ENCODE results near the gene AMZ2. TPM values are rescaled to one million over a fixed set of nuclear protein-coding genes. Genes with fewer than 3 reads are reported as not detected.
"Not testable (repeated sequence)": the region's sequence is repeated elsewhere in the genome, so short reads cannot be mapped to it uniquely, and the experiment has no call there.

Gene AMZ2
- total RNA-seq, 1 donor from 2014 or later, result 55.4 TPM

DNA sequence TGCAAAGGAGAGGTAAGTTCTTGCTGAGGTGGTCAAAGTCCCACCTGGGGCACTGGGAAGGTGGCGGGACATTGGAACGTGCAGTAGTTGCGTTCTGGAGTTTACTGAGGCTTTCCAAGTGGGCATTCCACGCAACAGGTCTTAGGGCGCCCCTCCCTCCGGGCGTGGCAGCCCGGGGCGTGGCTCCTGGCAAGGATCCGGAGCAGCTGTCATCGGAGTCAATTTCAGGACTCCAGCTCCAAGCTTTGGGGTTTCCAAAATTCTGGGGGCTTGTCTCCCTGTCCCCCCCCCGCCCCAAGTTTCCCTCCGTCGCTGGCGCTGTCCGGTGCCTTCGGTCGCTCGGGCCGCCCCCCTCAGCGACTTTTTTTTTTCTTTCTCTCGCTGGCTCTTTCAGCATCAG, 43.1 kb upstream of the AMZ2 start:
- POLR2A ChIA-PET, result interaction anchor here (0.6 to 8.5 kb wide), 22 partner anchors 8 to 308 kb away, joined by 3 to 145 read pairs (median 6); partner anchors contain the start of genes AMZ2, ARSG, KPNA2 and PRKAR1A
- no peak for DNase-seq
- peak overlapping the region; percentile 94 for H3K27ac Mint-ChIP-seq

DNA sequence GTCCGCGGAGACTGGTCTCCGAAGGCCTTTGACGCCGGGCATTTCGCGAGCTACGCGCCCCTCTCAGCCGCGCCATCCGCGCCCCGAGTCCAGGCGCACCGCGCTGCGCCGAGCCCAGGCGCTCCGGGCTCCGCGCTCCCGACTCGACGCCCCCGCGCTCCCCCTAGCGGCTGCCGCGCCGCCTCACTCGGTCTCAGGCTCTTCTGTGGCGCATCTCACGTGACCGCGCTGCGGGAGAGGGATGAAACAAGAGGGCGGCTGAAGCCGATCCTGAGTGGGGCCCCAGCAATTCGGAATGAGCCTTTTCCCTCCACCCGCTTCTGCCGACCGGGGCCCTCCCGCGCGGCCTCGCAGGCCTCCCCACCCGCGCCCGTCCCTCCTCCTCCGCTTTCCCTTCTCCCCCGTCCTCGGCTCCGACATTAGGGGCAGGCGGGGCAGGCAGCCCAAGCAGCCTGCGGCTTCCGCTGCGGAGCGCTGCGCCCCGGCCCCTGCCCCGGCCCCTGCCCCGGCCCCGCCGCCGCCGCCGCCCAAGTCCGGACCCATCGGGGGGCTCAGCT, 42.5 kb upstream of the AMZ2 start:
- peak overlapping the region; percentile 94 for H3K27ac Mint-ChIP-seq
- ChIA-PET CTCF (interaction anchor here (0.7 to 3.3 kb wide), 12 partner anchors 19 to 230 kb away, joined by 3 to 19 read pairs (median 5); partner anchors contain the start of gene AMZ2), POLR2A (interaction anchor here (0.6 to 8.5 kb wide), 27 partner anchors 8 to 306 kb away, joined by 3 to 145 read pairs (median 5); partner anchors contain the start of genes AMZ2, ARSG, KPNA2 and SLC16A6)
- H3K4me3 Mint-ChIP-seq, result peak overlapping the region; percentile 89
- peaks cover 27% of the 10 kb centered on the region for H3K36me3 Mint-ChIP-seq (ENCODE audit: low read depth)
- no peaks in the 10 kb centered on the region for H3K9me3 Mint-ChIP-seq
- H3K4me1 Mint-ChIP-seq, result peaks cover 41% of the 10 kb centered on the region
- intact Hi-C loops (cut with micrococcal nuclease), result loop anchor here (1.0 to 10.0 kb wide), 8 partner anchors 32 to 391 kb away; partner anchors contain the start of gene WIPI1
- ATAC-seq (ENCODE audit: low read depth), result peak; percentile 79
- peak; percentile 95 for DNase-seq
- peaks cover 2% of the 10 kb centered on the region for H3K27me3 Mint-ChIP-seq
- TF ChIP-seq, protein P1, sequence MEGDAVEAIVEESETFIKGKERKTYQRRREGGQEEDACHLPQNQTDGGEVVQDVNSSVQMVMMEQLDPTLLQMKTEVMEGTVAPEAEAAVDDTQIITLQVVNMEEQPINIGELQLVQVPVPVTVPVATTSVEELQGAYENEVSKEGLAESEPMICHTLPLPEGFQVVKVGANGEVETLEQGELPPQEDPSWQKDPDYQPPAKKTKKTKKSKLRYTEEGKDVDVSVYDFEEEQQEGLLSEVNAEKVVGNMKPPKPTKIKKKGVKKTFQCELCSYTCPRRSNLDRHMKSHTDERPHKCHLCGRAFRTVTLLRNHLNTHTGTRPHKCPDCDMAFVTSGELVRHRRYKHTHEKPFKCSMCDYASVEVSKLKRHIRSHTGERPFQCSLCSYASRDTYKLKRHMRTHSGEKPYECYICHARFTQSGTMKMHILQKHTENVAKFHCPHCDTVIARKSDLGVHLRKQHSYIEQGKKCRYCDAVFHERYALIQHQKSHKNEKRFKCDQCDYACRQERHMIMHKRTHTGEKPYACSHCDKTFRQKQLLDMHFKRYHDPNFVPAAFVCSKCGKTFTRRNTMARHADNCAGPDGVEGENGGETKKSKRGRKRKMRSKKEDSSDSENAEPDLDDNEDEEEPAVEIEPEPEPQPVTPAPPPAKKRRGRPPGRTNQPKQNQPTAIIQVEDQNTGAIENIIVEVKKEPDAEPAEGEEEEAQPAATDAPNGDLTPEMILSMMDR (IDR thresholded peaks at IDR 0.05), result peak; percentile 28

More for the DNA sequence above, 43.1 kb upstream of the AMZ2 start:
- Mint-ChIP-seq H3K36me3 (ENCODE audit: low read depth) (peaks cover 21% of the 10 kb centered on the region), H3K4me1 (peaks cover 43% of the 10 kb centered on the region), H3K9me3 (no peaks in the 10 kb centered on the region), H3K27me3 (peaks cover 8% of the 10 kb centered on the region), H3K4me3 (peak overlapping the region; percentile 89)
- intact Hi-C loops (cut with micrococcal nuclease), result loop anchor here (1.0 to 10.0 kb wide), 8 partner anchors 33 to 390 kb away; partner anchors contain the start of gene WIPI1
- CTCF ChIA-PET, result interaction anchor here (0.6 to 3.3 kb wide), 10 partner anchors 18 to 231 kb away, joined by 3 to 19 read pairs (median 6); partner anchors contain the start of gene AMZ2
- ATAC-seq (ENCODE audit: low read depth), result no peak
- TF ChIP-seq, protein P1 (IDR thresholded peaks at IDR 0.05), result no peak

DNA sequence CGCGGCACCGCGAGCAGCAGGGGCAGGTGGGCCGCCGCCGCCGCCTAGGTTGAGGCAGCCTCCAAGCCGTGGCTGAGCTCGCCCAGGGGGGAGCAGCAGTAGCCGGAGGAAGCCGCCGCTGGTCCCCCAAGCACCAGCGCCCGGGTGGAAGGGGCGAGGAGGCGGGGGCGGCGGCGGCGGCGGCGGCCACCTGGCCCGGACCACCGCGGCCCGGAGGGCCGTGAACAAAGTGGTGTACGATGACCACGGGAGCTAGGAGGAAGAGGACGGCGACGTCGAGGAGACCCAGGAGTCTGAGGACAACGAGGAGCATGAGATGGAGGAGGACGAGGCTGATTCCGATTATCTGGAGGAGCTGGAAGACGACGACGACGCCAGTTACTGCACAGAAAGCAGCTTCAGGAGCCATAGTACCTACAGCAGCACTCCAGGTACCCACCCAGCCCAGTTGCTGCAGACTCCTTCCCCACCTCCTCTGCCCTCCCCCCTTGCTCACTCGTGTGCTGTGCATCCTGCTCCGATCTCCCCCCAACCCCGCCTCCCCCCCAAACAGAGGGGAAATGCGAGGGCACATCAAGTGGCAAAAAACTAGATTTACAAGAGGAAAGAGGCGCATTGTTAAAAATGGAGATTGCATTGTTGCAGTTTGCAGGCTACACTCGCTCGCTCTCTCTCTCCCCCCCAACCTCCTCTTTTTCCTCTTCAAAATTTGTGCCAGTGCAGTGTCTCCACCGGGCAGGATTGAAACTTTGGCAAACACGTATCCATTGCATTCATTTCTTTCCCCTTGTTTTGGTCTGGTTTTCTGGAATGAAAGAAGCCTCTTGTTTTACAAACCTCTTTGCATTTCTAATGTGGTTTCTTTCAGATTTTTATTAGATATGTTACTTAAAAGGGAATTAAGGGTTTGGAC, 41.8 kb upstream of the AMZ2 start:
- peak; percentile 48 for DNase-seq
- TF ChIP-seq, protein P1 (IDR thresholded peaks at IDR 0.05), result no peak
- Mint-ChIP-seq H3K9me3 (no peaks in the 10 kb centered on the region), H3K36me3 (ENCODE audit: low read depth) (peaks cover 34% of the 10 kb centered on the region), H3K4me3 (peak overlapping the region; percentile 89), H3K27me3 (no peaks in the 10 kb centered on the region), H3K27ac (peak overlapping the region; percentile 89), H3K4me1 (peaks cover 42% of the 10 kb centered on the region)
- CTCF ChIA-PET, result interaction anchor here (1.2 to 3.3 kb wide), 9 partner anchors 20 to 193 kb away, joined by 3 to 19 read pairs (median 7); partner anchors contain the start of gene AMZ2
- peak; percentile 45 for ATAC-seq (ENCODE audit: low read depth)
- intact Hi-C loops (cut with micrococcal nuclease), result loop anchor here (1.0 to 10.0 kb wide), 8 partner anchors 31 to 391 kb away; partner anchors contain the start of gene WIPI1
- POLR2A ChIA-PET, result interaction anchor here (0.6 to 8.5 kb wide), 26 partner anchors 8 to 388 kb away, joined by 3 to 145 read pairs (median 6); partner anchors contain the start of genes AMZ2, ARSG, SLC16A6 and WIPI1

DNA sequence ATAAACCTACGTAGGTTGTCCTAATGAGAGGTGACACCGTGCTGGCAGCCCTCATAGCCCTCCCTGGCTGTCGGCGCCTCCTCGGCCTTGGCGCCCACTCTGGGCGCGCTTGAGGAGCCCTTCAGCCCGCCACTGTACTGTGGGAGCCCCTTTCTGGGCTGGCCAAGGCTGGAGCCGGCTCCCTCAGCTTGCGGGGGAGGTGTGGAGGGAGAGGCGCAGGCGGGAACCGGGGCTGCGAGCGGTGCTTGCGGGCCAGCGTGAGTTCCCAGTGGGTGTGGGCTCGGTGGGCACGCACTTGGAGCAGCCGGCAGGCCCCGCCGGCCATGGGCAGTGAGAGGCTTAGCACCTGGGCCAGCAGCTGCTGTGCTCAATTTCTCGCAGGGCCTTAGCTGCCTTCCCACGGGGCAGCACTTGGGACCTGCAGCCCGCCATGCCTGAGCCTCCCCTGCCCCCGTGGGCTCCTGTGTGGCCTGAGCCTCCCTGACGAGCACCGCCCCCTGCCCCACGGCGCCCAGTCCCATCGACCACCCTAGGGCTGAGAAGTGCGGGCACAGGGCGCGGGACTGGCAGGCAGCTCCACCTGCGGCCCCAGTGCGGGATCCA, 40.1 kb upstream of the AMZ2 start:
- Mint-ChIP-seq H3K9me3 (no peaks in the 10 kb centered on the region), H3K27me3 (no peaks in the 10 kb centered on the region), H3K36me3 (ENCODE audit: low read depth) (peaks cover 39% of the 10 kb centered on the region), H3K4me3 (peak overlapping the region; percentile 41), H3K4me1 (peaks cover 44% of the 10 kb centered on the region), H3K27ac (no peak overlapping the region)
- CTCF ChIA-PET, result no interaction called here
- no peak for ATAC-seq (ENCODE audit: low read depth)
- TF ChIP-seq, protein P1 (IDR thresholded peaks at IDR 0.05), result no peak
- POLR2A ChIA-PET, result interaction anchor here (1.1 to 8.5 kb wide), 4 partner anchors 24 to 84 kb away, joined by 3 to 145 read pairs (median 111); partner anchors contain the start of genes AMZ2 and ARSG
- DNase-seq, result no peak
- intact Hi-C loops (cut with micrococcal nuclease), result loop anchor here (10.0 kb wide), 1 partner anchor 393 kb away; no protein-coding TSS in a partner anchor

DNA sequence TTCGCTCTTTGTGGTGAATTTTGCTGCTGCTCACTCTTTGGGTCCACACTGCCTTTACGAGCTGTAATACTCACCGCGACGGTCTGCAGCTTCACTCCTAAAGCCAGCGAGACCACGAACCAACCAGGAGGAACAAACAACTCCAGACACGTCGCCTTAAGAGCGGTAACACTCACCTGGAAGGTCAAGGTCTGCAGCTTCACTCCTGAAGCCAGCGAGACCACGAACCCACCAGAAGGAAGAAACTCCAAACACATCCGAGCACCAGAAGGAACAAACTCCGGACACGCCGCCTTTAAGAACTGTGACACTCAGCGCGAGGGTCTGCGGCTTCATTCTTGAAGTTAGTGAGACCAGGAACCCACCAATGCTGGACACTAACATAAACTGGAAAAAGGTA, 39.2 kb upstream of the AMZ2 start:
- H3K4me1 Mint-ChIP-seq, result peaks cover 53% of the 10 kb centered on the region
- H3K36me3 Mint-ChIP-seq (ENCODE audit: low read depth), result peaks cover 47% of the 10 kb centered on the region
- peak overlapping the region; percentile 59 for H3K27ac Mint-ChIP-seq
- H3K27me3 Mint-ChIP-seq; CTCF ChIA-PET; H3K9me3 Mint-ChIP-seq; H3K4me3 Mint-ChIP-seq; ATAC-seq (ENCODE audit: low read depth); DNase-seq: not testable (repeated sequence)
- POLR2A ChIA-PET, result interaction anchor here (0.5 to 8.5 kb wide), 5 partner anchors 25 to 83 kb away, joined by 3 to 145 read pairs (median 4); partner anchors contain the start of genes AMZ2 and ARSG
- intact Hi-C loops (cut with micrococcal nuclease), result loop anchor here (10.0 kb wide), 1 partner anchor 394 kb away; no protein-coding TSS in a partner anchor

DNA sequence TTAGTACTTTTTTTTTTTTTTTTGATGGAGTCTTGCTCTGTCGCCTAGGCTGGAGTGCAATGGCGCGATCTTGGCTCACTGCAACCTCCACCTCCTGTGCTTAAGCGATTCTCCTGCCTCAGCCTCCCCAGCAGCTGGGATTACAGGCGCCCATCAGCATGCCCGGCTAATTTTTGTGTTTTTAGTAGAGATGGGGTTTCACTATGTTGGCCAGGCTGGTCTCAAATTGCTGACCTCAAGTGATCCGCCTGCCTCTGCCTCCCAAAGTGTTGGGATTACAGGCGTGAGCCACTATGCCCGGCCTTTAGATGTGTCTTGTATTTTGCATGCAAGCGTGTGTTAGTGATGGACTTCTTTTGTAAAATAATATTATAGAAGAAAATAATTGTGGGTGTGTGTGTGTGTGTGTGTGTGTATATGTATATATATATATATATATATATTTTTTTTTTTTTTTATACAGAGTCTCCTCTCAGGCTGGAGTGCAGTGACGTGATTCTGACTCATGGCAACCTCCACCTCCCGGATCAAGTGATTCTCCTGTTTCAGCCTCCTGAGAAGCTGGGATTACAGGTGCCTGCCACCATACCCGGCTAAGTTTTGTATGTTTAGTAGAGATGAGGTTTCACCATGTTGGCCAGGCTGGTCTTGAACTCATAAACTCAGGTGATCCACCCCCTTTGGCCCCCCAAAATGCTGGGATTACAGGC, 38.5 kb upstream of the AMZ2 start:
- H3K27ac Mint-ChIP-seq, result not testable (repeated sequence)

More for the DNA sequence above, 38.5 kb upstream of the AMZ2 start:
- not testable (repeated sequence) for H3K4me3 Mint-ChIP-seq; DNase-seq; H3K9me3 Mint-ChIP-seq; ATAC-seq (ENCODE audit: low read depth); H3K27me3 Mint-ChIP-seq
- H3K36me3 Mint-ChIP-seq (ENCODE audit: low read depth), result peaks cover 48% of the 10 kb centered on the region
- intact Hi-C loops (cut with micrococcal nuclease), result loop anchor here (10.0 kb wide), 1 partner anchor 395 kb away; no protein-coding TSS in a partner anchor
- ChIA-PET CTCF (interaction anchor here (1.0 kb wide), 1 partner anchor 49 kb away, joined by 3 read pairs; no protein-coding TSS in a partner anchor), POLR2A (interaction anchor here (0.5 to 8.5 kb wide), 3 partner anchors 25 to 62 kb away, joined by 3 to 145 read pairs (median 4); partner anchors contain the start of gene AMZ2)
- peaks cover 59% of the 10 kb centered on the region for H3K4me1 Mint-ChIP-seq
